RWPE2 (cell line): ENCODE measurements around the gene CFD.
A peak's percentile ranks its signal among the peaks of the same experiment; 100 is the strongest.
"Not testable (repeated sequence)": the region's sequence is repeated elsewhere in the genome, so short reads cannot be mapped to it uniquely, and the experiment has no call there.

ENCODE experiments used
- ATAC-seq: fragments of 200-7000 bp; cut with Tn5 transposase; 3 replicates; pipeline ENCODE4 v1.9.1; 2021; ENCODE audit warnings: low read depth
- DNase-seq: peaks from one replicate; pipeline ENCODE4 v3.0.0-alpha.2; 2020; ENCODE audit warnings: low spot score
- H3K27ac ChIP-seq: fragments of 450-650 bp; 2 replicates; pipeline ENCODE4 v1.5.1; 2017; ENCODE audit warnings: mild to moderate bottlenecking; ENCODE audit not compliant: poor library complexity, severe bottlenecking
- H3K27me3 ChIP-seq: fragments of 250-450 bp; sonication (Bioruptor Pico); 2 replicates; pipeline ENCODE4 v1.5.1; 2021; ENCODE audit warnings: mild to moderate bottlenecking, moderate library complexity; ENCODE audit not compliant: insufficient read depth, poor library complexity, severe bottlenecking
- H3K36me3 ChIP-seq: fragments of 250-450 bp; sonication (Bioruptor Pico); 2 replicates; pipeline ENCODE4 v1.5.1; 2020; ENCODE audit warnings: low read depth, mild to moderate bottlenecking, moderate library complexity
- H3K4me1 ChIP-seq: fragments of 250-450 bp; sonication (Bioruptor Pico); 2 replicates; pipeline ENCODE4 v1.5.1; 2021; ENCODE audit warnings: mild to moderate bottlenecking, moderate library complexity; ENCODE audit not compliant: insufficient read depth, poor library complexity, severe bottlenecking
- H3K4me3 ChIP-seq: fragments of 250-450 bp; sonication (Bioruptor Pico); 2 replicates; pipeline ENCODE4 v1.5.1; 2021; ENCODE audit warnings: mild to moderate bottlenecking, moderate library complexity; ENCODE audit not compliant: severe bottlenecking
- H3K9me3 ChIP-seq: fragments of 250-450 bp; sonication (Bioruptor Pico); 2 replicates; pipeline ENCODE4 v1.5.1; 2021; ENCODE audit warnings: mild to moderate bottlenecking, moderate library complexity; ENCODE audit not compliant: severe bottlenecking
- CTCF ChIP-seq: fragments of 450-650 bp; IDR thresholded peaks from one replicate; pipeline ENCODE4 v1.5.1; 2017; ENCODE audit warnings: mild to moderate bottlenecking, moderate library complexity; ENCODE audit not compliant: poor library complexity, severe bottlenecking

The CFD gene

DNA sequence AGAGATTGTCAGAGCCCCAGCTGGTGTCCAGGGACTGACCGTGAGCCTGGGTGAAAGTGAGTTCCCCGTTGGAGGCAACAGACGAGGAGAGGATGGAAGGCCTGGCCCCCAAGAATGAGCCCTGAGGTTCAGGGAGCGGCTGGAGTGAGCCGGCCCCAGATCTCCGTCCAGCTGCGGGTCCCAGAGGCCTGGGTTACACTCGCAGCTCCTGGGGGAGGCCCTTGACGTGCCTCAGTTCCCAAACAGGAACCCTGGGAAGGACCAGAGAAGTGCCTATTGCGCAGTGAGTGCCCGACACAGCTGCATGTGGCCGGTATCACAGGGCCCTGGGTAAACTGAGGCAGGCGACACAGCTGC lies 8.5 kb upstream of the CFD start:
- no peak; the same call in 2 of the 3 replicates for ATAC-seq
- Histone ChIP-seq H3K27me3 (peaks cover 30% of the 10 kb centered on the region), H3K36me3 (no peaks in the 10 kb centered on the region), H3K9me3 (no peaks in the 10 kb centered on the region), H3K27ac (no peak overlapping the region), H3K4me3 (no peak overlapping the region), H3K4me1 (no peaks in the 10 kb centered on the region)
- no peak for TF ChIP-seq CTCF
- DNase-seq = no peak

DNA sequence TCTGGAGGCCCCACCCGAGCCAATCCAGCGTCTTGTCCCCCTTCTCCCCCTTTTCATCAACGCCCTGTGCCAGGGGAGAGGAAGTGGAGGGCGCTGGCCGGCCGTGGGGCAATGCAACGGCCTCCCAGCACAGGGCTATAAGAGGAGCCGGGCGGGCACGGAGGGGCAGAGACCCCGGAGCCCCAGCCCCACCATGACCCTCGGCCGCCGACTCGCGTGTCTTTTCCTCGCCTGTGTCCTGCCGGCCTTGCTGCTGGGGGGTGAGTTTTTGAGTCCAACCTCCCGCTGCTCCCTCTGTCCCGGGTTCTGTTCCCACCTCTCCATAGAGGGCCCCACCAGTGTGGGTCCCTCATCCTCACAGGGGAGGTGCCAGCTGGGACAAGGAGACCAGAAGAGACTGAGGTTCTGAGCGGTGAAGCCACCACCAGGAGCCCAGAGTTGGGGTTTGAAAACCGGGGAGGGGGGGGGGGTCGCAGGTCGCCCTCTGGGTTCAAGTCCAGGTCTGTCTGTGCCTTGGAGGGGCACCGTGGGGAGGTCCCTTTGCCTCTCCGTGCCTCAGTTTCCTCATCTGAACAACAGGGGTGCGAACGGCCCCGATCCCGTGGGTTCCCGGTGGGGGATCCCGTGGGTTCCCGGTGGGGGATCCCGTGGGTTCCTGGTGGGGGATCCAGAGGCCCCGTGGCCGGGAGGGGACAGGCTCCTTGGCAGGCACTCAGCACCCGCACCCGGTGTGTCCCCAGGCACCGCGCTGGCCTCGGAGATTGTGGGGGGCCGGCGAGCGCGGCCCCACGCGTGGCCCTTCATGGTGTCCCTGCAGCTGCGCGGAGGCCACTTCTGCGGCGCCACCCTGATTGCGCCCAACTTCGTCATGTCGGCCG lies 7.1 kb upstream of the CFD start, which contains the start of gene ELANE:
ELANE (plus strand) TSS at position 168 of the 878 bp plus-strand sequence; CDS start at position 194, 26 bp downstream.
- ATAC-seq = no peak
- Histone ChIP-seq H3K36me3 (no peaks in the 10 kb centered on the region), H3K4me1 (no peaks in the 10 kb centered on the region), H3K9me3 (no peaks in the 10 kb centered on the region), H3K27ac (no peak within 1 kb of the TSS), H3K4me3 (no peak within 1 kb of the TSS), H3K27me3 (peaks cover 22% of the 10 kb centered on the region)
- TF ChIP-seq CTCF = no peak
- DNase-seq = peak; percentile 63

- Histone ChIP-seq H3K4me1 (no peaks in the 10 kb centered on the region), H3K27me3 (peaks cover 16% of the 10 kb centered on the region), H3K9me3 (no peaks in the 10 kb centered on the region), H3K36me3 (no peaks in the 10 kb centered on the region), H3K27ac (no peak overlapping the region), H3K4me3 (no peak overlapping the region)
- ATAC-seq (no peak), DNase-seq (no peak)
- TF ChIP-seq CTCF = no peak
These were observed 6.4 kb upstream of the CFD start for GRCh38 chr19:853014-853585.

GRCh38 chr19:853614-854220 lies 5.7 kb upstream of the CFD start:
- not testable (repeated sequence) for DNase-seq, H3K36me3 ChIP-seq, H3K9me3 ChIP-seq, H3K4me3 ChIP-seq, H3K27ac ChIP-seq, H3K4me1 ChIP-seq, ATAC-seq
- H3K27me3 ChIP-seq = peaks cover 16% of the 10 kb centered on the region

GRCh38 chr19:854549-854948 lies 4.9 kb upstream of the CFD start:
- TF ChIP-seq CTCF = no peak
- no peaks in the 10 kb centered on the region for H3K9me3 ChIP-seq
- ATAC-seq = no peak

More at GRCh38 chr19:854549-854948, 4.9 kb upstream of the CFD start:
- Histone ChIP-seq H3K27me3 (peaks cover 16% of the 10 kb centered on the region), H3K4me3 (no peak overlapping the region), H3K4me1 (no peaks in the 10 kb centered on the region), H3K27ac (no peak overlapping the region), H3K36me3 (no peaks in the 10 kb centered on the region)
- no peak for DNase-seq
